Esophagus muscularis mucosa (tissue), 3 donors: ENCODE measurements around the gene RANBP3.

ENCODE experiments used
- CTCF ChIP-seq, 3 experiments: fragments of 200-600 bp in 2 of 3; fragments of 450-650 bp in 1 of 3; sonication (generic) in 2 of 3; IDR thresholded peaks; one replicate each; pipeline ENCODE4 v1.5.1; 2017 to 2019; ENCODE audit warnings: antibody characterized with exemption in 3 of 3, mild to moderate bottlenecking in 2 of 3, moderate library complexity in 1 of 3
- POLR2A ChIP-seq: fragments of 450-650 bp; IDR thresholded peaks from one replicate; pipeline ENCODE4 v1.6.1; 2017; ENCODE audit warnings: antibody characterized with exemption, moderate library complexity, mild to moderate bottlenecking, low read depth
- POLR2AphosphoS5 ChIP-seq, 2 donors: sonication (generic); formaldehyde crosslinking; IDR thresholded peaks; one replicate each; pipeline ENCODE4 v1.6.1; 2017; ENCODE audit warnings: antibody characterized with exemption in 2 of 2

- TF ChIP-seq POLR2AphosphoS5 (IDR thresholded peaks at IDR 0.05) (no peak), POLR2A (no peak), CTCF (IDR thresholded peaks at IDR 0.05) (no peak)
Observed at GRCh38 chr19:5877427-5877826, 100.5 kb downstream of the RANBP3 start.
